Urinary bladder (tissue), 4 donors: Measurements from ENCODE around the gene UBE3D. TPM values are rescaled to one million over a fixed set of nuclear protein-coding genes. Genes with fewer than 3 reads are reported as not detected.
"Not testable (repeated sequence)": the region's sequence is repeated elsewhere in the genome, so short reads cannot be mapped to it uniquely, and the experiment has no call there.

Experiments used
- DNase-seq: peaks from one replicate; pipeline ENCODE4 v3.0.0-alpha.2; 2015; ENCODE audit errors: extremely low spot score
- H3K27ac ChIP-seq: one replicate; pipeline ENCODE4 v1.5.1; 2013; ENCODE audit warnings: low read depth, mild to moderate bottlenecking, moderate library complexity
- H3K36me3 ChIP-seq: one replicate; pipeline ENCODE4 v1.6.1; 2013; ENCODE audit warnings: mild to moderate bottlenecking, moderate library complexity; ENCODE audit not compliant: insufficient read depth
- H3K4me1 ChIP-seq: one replicate; pipeline ENCODE4 v1.6.1; 2013; ENCODE audit warnings: mild to moderate bottlenecking, moderate library complexity; ENCODE audit not compliant: insufficient read depth
- H3K4me3 ChIP-seq: one replicate; pipeline ENCODE4 v1.5.1; 2013; ENCODE audit warnings: low read depth, low read length
- WGBS: extraction: QIAGEN DNeasy Blood & Tissue Kit; methylation state at CpG from one replicate; pipeline ENCODE4 v1.1.7; 2013; 5-methylcytosine and 5-hydroxymethylcytosine counted together
- polyA plus RNA-seq: library from polyadenylated mRNA; stranded (reverse); fragments of 200-250 nt; gene quantifications from one replicate; pipeline ENCODE4 v1.2.3, GENCODE V29; 2013
- total RNA-seq: library from RNA; depleted of rRNA; stranded (reverse); fragments of >200 nt; gene quantifications from one replicate; pipeline ENCODE4 v1.2.3, GENCODE V29; 2014
- donor health status: healthy with polysubstance abuse.
- donor health status: healthy.

Gene UBE3D
- total and polyA plus RNA-seq, 2 donors = 4.0 to 17.3 TPM

- Histone ChIP-seq H3K4me3 (no peak overlapping the region), H3K4me1 (no peaks in the 10 kb centered on the region), H3K36me3 (peaks cover 2% of the 10 kb centered on the region), H3K27ac (no peak overlapping the region)
- DNase-seq = no peak
- WGBS = 52% methylated on average over 4 of the region's 4 CpGs
Measured at GRCh38 chr6:83042467-83043053, 23.1 kb downstream of the UBE3D start.

GRCh38 chr6:83038246-83038645, 27.4 kb downstream of the UBE3D start:
- 98% methylated on average over 2 of the region's 2 CpGs for WGBS
- Histone ChIP-seq H3K4me3 (no peak overlapping the region), H3K36me3 (peaks cover 2% of the 10 kb centered on the region), H3K4me1 (no peaks in the 10 kb centered on the region), H3K27ac (no peak overlapping the region)
- DNase-seq = no peak

GRCh38 chr6:83031689-83032088, 34.0 kb downstream of the UBE3D start:
- no peak overlapping the region for H3K4me3 ChIP-seq
- no peaks in the 10 kb centered on the region for H3K36me3 ChIP-seq
- WGBS = 98% methylated on average over 6 of the region's 6 CpGs
- DNase-seq = no peak
- no peaks in the 10 kb centered on the region for H3K4me1 ChIP-seq
- H3K27ac ChIP-seq = no peak overlapping the region

GRCh38 chr6:83019741-83020140, 45.9 kb downstream of the UBE3D start:
- no peak overlapping the region for H3K27ac ChIP-seq
- H3K36me3 ChIP-seq = peaks cover 3% of the 10 kb centered on the region
- H3K4me3 ChIP-seq = no peak overlapping the region
- DNase-seq = no peak
- WGBS = 96% methylated on average over 4 of the region's 4 CpGs
- no peaks in the 10 kb centered on the region for H3K4me1 ChIP-seq

- not testable (repeated sequence) for H3K4me1 ChIP-seq, DNase-seq, H3K4me3 ChIP-seq, H3K27ac ChIP-seq, H3K36me3 ChIP-seq
- 79% methylated on average over 3 of the region's 3 CpGs for WGBS
Measured at GRCh38 chr6:83011131-83011530, 54.5 kb downstream of the UBE3D start.

- Histone ChIP-seq H3K36me3 (no peaks in the 10 kb centered on the region), H3K27ac (no peak overlapping the region), H3K4me3 (no peak overlapping the region), H3K4me1 (no peaks in the 10 kb centered on the region)
- DNase-seq = no peak
- 38% methylated on average over 1 of the region's 1 CpG for WGBS
Measured at GRCh38 chr6:83008626-83009025, 57.0 kb downstream of the UBE3D start.

- H3K27ac ChIP-seq = no peak overlapping the region
- 82% methylated on average over 2 of the region's 2 CpGs for WGBS
- DNase-seq = no peak
Measured at GRCh38 chr6:83006270-83006905, 59.3 kb downstream of the UBE3D start.

GRCh38 chr6:82996156-82996555, 69.5 kb downstream of the UBE3D start:
- no peak overlapping the region for H3K4me3 ChIP-seq
- H3K27ac ChIP-seq = no peak overlapping the region
- H3K36me3 ChIP-seq = no peaks in the 10 kb centered on the region
- H3K4me1 ChIP-seq = no peaks in the 10 kb centered on the region
- DNase-seq = no peak

More at GRCh38 chr6:83006270-83006905, 59.3 kb downstream of the UBE3D start:
- Histone ChIP-seq H3K36me3 (no peaks in the 10 kb centered on the region), H3K4me3 (no peak overlapping the region), H3K4me1 (no peaks in the 10 kb centered on the region)

- no peak overlapping the region for H3K4me3 ChIP-seq
- WGBS = 73% methylated on average over 3 of the region's 3 CpGs
- H3K36me3 ChIP-seq = no peaks in the 10 kb centered on the region
- no peak for DNase-seq
- H3K4me1 ChIP-seq = no peaks in the 10 kb centered on the region
- H3K27ac ChIP-seq = no peak overlapping the region
Measured at GRCh38 chr6:82995066-82995465, 70.6 kb downstream of the UBE3D start.

- H3K36me3 ChIP-seq = no peaks in the 10 kb centered on the region
- no peak for DNase-seq
- H3K4me3 ChIP-seq = no peak overlapping the region
- peaks cover 1% of the 10 kb centered on the region for H3K4me1 ChIP-seq
- no peak overlapping the region for H3K27ac ChIP-seq
Measured at GRCh38 chr6:82989736-82990290, 75.8 kb downstream of the UBE3D start.

- no peak overlapping the region for H3K27ac ChIP-seq
- H3K36me3 ChIP-seq = no peaks in the 10 kb centered on the region
- no peak for DNase-seq
- H3K4me3 ChIP-seq = no peak overlapping the region
- peaks cover 1% of the 10 kb centered on the region for H3K4me1 ChIP-seq
- 25% methylated on average over 2 of the region's 2 CpGs for WGBS
Measured at GRCh38 chr6:82988930-82989351, 76.7 kb downstream of the UBE3D start.

GRCh38 chr6:82987951-82988350, 77.7 kb downstream of the UBE3D start:
- Histone ChIP-seq H3K4me1 (peaks cover 1% of the 10 kb centered on the region), H3K36me3 (no peaks in the 10 kb centered on the region), H3K4me3 (no peak overlapping the region), H3K27ac (no peak overlapping the region)
- DNase-seq = no peak
- 51% methylated on average over 3 of the region's 3 CpGs for WGBS

GRCh38 chr6:82987416-82987815, 78.2 kb downstream of the UBE3D start:
- 82% methylated on average over 2 of the region's 2 CpGs for WGBS
- Histone ChIP-seq H3K4me1 (peaks cover 1% of the 10 kb centered on the region), H3K36me3 (no peaks in the 10 kb centered on the region), H3K27ac (no peak overlapping the region), H3K4me3 (no peak overlapping the region)
- no peak for DNase-seq

- Histone ChIP-seq H3K36me3 (no peaks in the 10 kb centered on the region), H3K27ac (no peak overlapping the region), H3K4me3 (no peak overlapping the region), H3K4me1 (no peaks in the 10 kb centered on the region)
- no peak for DNase-seq
Measured at GRCh38 chr6:82984720-82985119, 80.9 kb downstream of the UBE3D start.
